ENCODE measurements around the gene SZRD1. TPM values are rescaled to one million over a fixed set of nuclear protein-coding genes. Genes with fewer than 3 reads are reported as not detected.

SZRD1 gene
- total RNA-seq, 2 experiments from 2014 or later = 57.2 to 96.0 TPM

DNA sequence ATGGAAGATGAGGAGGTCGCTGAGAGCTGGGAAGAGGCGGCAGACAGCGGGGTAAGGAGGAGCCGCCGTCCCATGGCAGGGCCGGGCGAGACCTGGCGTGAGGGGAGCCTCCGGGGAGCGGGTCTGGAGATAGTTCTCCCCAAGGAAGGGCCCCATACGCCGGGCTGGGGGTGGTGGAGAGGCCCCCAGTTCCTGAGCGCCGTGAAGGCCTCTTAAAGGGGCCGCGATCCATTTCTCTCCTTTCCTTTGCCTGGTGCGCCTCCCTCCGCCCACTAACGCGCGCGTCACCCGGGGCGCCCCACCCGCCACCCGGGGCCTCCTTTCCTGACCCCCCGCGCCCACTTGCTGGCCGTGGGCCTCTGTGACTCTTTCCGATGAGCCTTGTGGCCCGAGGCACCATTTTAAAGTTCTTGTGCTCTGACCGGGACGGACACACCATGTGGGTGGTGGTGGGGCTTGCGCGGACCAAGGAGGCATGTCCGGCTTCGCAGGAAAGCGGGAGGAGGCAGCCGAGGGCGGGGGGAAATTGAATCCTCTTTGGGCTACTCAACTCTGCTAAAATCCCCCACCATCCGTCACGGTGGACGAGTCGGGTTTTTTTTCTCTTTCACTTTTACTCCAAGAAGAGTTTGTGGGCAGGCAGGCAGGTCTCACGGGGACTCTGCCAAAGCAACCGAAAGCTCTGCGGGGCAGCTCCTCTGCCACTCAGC, 371 bp downstream of the SZRD1 start:
- no peaks in the 10 kb centered on the region for H3K9me3 ChIP-seq (ENCODE audit: low read length)
- peak overlapping the region; percentile 97 for H3K4me2 ChIP-seq (ENCODE audit: low read length)
- no peaks in the 10 kb centered on the region for H3K9me2 ChIP-seq (ENCODE audit: insufficient read depth, low read length)
- H2AFZ ChIP-seq (ENCODE audit: low read length) = peak overlapping the region; percentile 26; the same call in 1 of the 2 replicates
- intact Hi-C loops (cut with micrococcal nuclease; ENCODE audit: unreplicated experiment) = loop anchor here (2.0 to 5.0 kb wide), 4 partner anchors 73 to 160 kb away; partner anchors contain the start of genes CPLANE2 and NECAP2
- TF ChIP-seq, protein P1, sequence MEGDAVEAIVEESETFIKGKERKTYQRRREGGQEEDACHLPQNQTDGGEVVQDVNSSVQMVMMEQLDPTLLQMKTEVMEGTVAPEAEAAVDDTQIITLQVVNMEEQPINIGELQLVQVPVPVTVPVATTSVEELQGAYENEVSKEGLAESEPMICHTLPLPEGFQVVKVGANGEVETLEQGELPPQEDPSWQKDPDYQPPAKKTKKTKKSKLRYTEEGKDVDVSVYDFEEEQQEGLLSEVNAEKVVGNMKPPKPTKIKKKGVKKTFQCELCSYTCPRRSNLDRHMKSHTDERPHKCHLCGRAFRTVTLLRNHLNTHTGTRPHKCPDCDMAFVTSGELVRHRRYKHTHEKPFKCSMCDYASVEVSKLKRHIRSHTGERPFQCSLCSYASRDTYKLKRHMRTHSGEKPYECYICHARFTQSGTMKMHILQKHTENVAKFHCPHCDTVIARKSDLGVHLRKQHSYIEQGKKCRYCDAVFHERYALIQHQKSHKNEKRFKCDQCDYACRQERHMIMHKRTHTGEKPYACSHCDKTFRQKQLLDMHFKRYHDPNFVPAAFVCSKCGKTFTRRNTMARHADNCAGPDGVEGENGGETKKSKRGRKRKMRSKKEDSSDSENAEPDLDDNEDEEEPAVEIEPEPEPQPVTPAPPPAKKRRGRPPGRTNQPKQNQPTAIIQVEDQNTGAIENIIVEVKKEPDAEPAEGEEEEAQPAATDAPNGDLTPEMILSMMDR (conservative IDR thresholded peaks at IDR 0.05; ENCODE audit: low read length) = 0 out of 2 replicates have a peak, but pooled peaks have one; percentile 44
- no peak for TF ChIP-seq EZH2phosphoT487 (IDR thresholded peaks at IDR 0.05; ENCODE audit: borderline replicate concordance, low read depth, low read length)
- H3K27ac ChIP-seq (ENCODE audit: low read depth, low read length, poor library complexity, severe bottlenecking) = peak overlapping the region; percentile 71
- DNase-seq (ENCODE audit: low spot score) = peak; percentile 83
- peaks cover 19% of the 10 kb centered on the region for H4K20me1 ChIP-seq (ENCODE audit: insufficient read depth, low read length)
- POLR2A ChIA-PET = interaction anchor here (0.6 to 1.0 kb wide), 2 partner anchors 12 to 15 kb away, joined by 4 to 5 read pairs; partner anchors contain the start of gene FBXO42
- CTCF ChIA-PET (ENCODE audit: unreplicated experiment) = no interaction called here
- no TSS peak for BruUV-seq (replicated peaks)
- peaks cover 8% of the 10 kb centered on the region; the same call in 1 of the 2 replicates for H3K36me3 ChIP-seq (ENCODE audit: insufficient read depth, low read length)
- peaks cover 23% of the 10 kb centered on the region for H3K4me1 ChIP-seq (ENCODE audit: insufficient read depth, low read length, poor library complexity, severe bottlenecking)
- H3K4me3 ChIP-seq (ENCODE audit: low read depth, low read length, poor library complexity, severe bottlenecking) = peak overlapping the region; percentile 87
- H3K79me2 ChIP-seq (ENCODE audit: insufficient read depth, low read depth, low read length) = peaks cover 50% of the 10 kb centered on the region

DNA sequence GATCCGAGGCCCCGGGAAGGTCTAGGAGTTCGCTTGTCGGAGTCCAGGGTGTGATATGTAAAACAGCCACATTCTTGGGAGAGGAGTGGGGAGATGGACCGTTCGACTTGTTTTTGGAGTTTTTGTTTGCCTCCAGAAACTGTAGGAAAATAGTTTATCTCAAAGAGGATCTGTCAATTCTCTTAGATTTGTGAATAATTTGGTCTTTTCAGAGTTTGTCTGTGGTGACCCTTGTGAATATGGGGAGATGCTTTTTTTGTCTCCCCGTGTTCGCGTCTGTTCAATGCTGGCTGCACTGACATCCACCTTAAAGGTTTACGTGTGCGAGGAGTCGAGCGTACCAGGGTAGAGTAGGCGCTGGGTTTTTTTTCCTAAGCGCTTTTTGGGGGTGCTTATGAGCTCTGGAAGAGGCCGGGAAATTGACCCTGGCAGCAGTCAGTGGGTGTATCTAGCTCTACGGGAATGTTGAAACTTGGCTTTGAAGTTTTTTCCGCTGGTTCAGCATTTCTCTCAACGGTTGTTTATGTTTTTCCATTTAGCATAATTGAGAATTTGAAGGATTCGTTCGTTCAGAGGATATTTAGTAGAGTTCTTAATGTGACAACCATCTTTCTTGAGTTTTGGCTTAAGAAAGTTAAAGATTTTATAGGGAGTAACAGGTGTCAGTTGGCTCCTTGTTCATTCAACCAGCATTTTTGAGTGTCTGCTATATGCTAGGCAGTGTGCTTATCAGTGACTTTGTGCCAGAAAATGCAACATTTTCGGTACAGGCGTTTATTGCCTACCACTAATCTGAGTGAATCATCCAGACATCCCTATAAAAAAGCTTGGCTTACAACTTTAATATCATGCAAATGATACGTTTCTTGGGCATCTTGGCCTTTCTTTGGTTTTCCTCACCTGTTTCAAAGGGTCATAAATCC, 1.2 kb downstream of the SZRD1 start:
- H4K20me1 ChIP-seq (ENCODE audit: insufficient read depth, low read length) = peaks cover 24% of the 10 kb centered on the region

More for the DNA sequence above, 1.2 kb downstream of the SZRD1 start:
- TF ChIP-seq EZH2phosphoT487 (IDR thresholded peaks at IDR 0.05; ENCODE audit: borderline replicate concordance, low read depth, low read length) = no peak
- TF ChIP-seq, protein P1 (conservative IDR thresholded peaks at IDR 0.05; ENCODE audit: low read length) = no peak
- ChIA-PET POLR2A (interaction anchor here (0.6 kb wide), 2 partner anchors 8 to 151 kb away, joined by 3 read pairs; no protein-coding TSS in a partner anchor), CTCF (ENCODE audit: unreplicated experiment) (no interaction called here)
- Histone ChIP-seq H3K4me1 (ENCODE audit: insufficient read depth, low read length, poor library complexity, severe bottlenecking) (peaks cover 23% of the 10 kb centered on the region), H2AFZ (ENCODE audit: low read length) (peak overlapping the region; percentile 26; the same call in 1 of the 2 replicates), H3K9me2 (ENCODE audit: insufficient read depth, low read length) (no peaks in the 10 kb centered on the region), H3K27ac (ENCODE audit: low read depth, low read length, poor library complexity, severe bottlenecking) (peak overlapping the region; percentile 71), H3K36me3 (ENCODE audit: insufficient read depth, low read length) (peaks cover 16% of the 10 kb centered on the region; the same call in 1 of the 2 replicates), H3K9me3 (ENCODE audit: low read length) (no peaks in the 10 kb centered on the region), H3K4me3 (ENCODE audit: low read depth, low read length, poor library complexity, severe bottlenecking) (peak overlapping the region; percentile 87), H3K79me2 (ENCODE audit: insufficient read depth, low read depth, low read length) (peaks cover 57% of the 10 kb centered on the region), H3K4me2 (ENCODE audit: low read length) (peak overlapping the region; percentile 97)
- peak; percentile 19 for DNase-seq (ENCODE audit: low spot score)
- BruUV-seq (replicated peaks) = TSS peak; percentile 64
- intact Hi-C loops (cut with micrococcal nuclease; ENCODE audit: unreplicated experiment) = loop anchor here (2.0 to 5.0 kb wide), 4 partner anchors 73 to 161 kb away; partner anchors contain the start of genes CPLANE2 and NECAP2

Measured in OCI-LY7 (cell line).